GM18498 (cell line): Measurements from ENCODE around the gene CD2AP.
A peak's percentile ranks its signal among the peaks of the same experiment; 100 is the strongest.
"Not testable (repeated sequence)": the region's sequence is repeated elsewhere in the genome, so short reads cannot be mapped to it uniquely, and the experiment has no call there.

Experiments used
- ATAC-seq: cut with Tn5 transposase; IDR thresholded peaks from one replicate; pipeline ENCODE4 v1.9.1; 2021; ENCODE audit warnings: mild to moderate bottlenecking, moderate library complexity; ENCODE audit not compliant: unreplicated experiment

Gene CD2AP

DNA sequence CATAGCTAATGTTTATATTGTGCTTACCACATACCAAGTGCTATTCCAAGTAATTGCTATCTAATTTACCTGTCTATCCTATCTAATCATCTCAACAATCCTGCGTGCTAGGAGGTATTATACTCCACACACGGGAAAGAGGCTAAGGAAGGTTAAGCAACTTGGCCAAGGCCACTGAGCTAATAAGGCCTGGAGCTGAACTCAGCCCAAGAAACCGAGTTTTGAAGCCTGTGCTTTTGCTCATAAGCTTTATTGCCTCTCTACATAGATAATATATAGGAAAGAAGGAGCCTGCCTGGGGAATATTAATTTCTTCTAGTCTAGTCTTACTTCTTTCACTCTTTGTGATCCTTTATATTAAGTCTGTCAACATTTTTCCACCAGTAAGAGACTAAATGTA is 153.0 kb downstream of the CD2AP start:
- no peak for ATAC-seq

- peak; percentile 62 for ATAC-seq
Observed at GRCh38 chr6:47631269-47631772, 153.7 kb downstream of the CD2AP start.

- ATAC-seq = no peak
Observed at GRCh38 chr6:47631797-47632196, 154.2 kb downstream of the CD2AP start.

GRCh38 chr6:47633141-47633540 is 155.6 kb downstream of the CD2AP start:
- ATAC-seq = no peak

- ATAC-seq = no peak
Observed at GRCh38 chr6:47634210-47635047, 156.8 kb downstream of the CD2AP start.

DNA sequence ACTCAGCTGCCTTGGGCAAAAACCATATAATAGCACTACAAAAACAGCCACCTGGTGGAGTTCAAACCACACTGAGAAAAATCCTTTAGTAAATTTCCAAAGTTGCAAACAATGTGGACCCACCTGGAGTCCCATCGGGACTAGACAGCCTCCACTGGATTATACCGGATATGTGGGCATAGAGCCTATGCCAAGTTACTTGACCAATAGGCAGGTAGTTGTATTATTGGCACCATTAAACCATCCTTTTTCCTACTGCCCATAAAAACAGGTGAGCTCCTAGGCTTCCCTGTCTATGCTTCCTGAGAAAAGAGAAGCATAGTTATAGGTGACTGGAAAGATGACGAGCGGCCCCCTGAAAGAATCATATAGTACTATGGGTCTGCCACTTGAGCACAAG is 169.1 kb downstream of the CD2AP start:
- ATAC-seq = no peak

GRCh38 chr6:47647188-47647587 is 169.6 kb downstream of the CD2AP start:
- no peak for ATAC-seq

DNA sequence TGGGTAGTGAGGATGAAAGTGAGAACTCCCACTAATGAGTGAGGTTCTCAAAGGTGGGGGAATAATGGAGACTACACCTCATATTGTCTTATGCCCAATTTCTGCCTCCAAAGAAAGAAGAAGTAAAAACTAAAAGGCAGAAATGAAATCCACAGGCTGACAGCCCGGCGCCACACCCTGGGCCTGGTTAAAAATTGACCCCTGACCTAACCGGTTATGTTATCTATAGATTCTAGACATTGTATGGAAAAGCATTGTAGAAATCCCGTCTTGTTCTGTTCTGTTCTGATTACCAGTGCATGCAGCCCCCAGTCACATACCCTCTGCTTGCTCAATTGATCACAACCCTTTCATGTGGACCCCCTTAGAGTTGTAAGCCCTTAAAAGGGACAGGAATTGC is 170.0 kb downstream of the CD2AP start:
- not testable (repeated sequence) for ATAC-seq

DNA sequence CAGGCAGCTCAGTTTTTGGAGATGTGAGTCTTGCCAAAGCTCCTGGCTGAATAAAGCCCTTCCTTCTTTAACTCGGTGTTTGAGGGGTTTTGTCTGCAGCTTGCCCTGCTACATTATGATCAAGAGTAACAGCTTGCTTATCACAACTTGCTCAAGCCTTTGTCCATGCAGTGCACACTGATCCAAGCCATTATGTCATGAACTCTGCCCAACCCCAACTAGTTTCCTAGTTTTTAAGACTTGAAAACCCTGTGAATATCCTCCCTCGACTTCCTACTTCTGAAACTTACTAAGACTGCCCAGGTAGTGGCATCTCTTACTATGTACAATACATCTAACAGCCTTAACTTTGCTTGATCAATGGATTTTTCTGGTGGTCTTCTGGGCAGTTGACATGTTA is 170.4 kb downstream of the CD2AP start:
- ATAC-seq = no peak

GRCh38 chr6:47650553-47651432 is 173.2 kb downstream of the CD2AP start:
- peak; percentile 58 for ATAC-seq

DNA sequence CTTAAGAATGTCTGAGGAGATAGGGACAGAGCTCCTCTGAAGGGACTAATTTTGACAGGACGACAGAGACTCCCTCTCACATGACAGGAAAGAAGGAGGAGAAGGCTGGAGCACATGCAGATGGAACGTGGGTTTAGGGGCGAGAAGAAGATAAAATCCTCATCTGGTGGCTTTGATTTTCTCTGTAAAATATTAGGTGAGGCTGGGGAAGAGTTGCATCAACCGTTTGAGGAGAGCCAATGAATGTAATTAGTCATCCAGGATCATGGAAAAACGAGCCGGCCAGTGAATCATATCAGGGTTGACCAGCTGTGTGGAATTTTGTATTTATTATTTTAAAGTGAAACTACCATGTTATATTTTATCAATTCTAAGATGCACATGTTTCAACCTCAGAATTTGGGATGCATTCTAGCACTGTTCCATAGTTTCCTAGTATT is 173.9 kb downstream of the CD2AP start:
- no peak for ATAC-seq

DNA sequence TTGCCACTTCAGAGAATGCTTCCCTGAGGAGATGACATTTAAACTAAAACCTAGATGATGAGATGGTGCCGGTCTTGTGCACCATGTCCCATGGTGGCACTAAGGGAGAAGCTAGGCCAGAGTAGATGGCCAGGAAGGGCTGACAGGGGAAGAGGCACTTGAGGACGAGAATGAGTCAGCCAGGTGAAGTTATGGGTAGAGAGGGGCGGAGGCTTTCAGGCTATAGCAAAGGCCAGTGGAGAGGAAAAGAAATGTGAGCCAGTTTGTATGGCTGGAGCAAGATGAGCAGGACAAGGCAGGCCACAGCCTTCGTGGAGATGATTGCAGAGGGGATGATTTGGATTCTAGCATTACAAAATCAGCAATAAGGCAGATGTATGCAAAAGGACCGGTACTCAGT is 176.1 kb downstream of the CD2AP start:
- ATAC-seq = no peak

GRCh38 chr6:47654255-47654654 is 176.7 kb downstream of the CD2AP start:
- no peak for ATAC-seq

DNA sequence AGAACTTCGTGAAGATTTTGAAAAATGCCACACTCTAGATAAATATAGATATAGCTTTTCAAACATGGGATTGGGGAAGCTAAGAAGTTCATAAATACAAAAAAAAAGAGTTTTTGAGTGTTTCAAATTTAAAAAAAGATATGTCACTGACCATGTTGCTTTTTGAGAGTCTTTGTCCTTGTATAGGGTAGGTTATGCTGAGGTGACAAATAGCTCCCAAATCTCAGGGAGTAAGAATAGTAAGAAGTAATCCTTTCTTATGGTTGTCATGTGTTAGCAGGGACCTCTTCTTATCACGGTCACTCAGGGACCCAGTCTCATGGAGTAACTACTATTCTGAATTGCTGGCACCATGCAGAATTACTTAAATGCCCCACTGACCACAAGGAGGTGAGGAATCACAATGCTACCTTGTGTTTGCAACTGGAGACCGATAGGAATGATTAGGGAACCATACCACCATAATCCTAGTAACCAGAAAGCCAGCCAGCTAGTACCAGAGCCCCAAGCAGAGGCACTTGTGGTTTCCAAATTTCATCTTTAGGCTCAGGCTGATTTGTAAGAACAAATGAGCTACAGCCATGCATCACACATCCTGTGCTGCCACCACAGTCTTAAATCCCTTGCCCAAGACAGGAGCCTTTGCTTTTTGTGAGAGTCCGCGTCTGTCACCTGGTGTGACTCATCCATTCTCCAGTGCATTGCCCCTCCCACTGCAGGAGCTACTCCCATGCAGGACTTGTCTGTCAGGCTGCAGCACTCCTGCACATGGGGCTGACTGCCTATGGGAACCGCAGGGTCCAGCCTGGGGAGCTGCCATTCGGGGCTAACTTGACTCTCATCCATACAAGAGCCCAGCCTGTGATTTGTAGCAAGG is 178.4 kb downstream of the CD2AP start:
- no peak for ATAC-seq

DNA sequence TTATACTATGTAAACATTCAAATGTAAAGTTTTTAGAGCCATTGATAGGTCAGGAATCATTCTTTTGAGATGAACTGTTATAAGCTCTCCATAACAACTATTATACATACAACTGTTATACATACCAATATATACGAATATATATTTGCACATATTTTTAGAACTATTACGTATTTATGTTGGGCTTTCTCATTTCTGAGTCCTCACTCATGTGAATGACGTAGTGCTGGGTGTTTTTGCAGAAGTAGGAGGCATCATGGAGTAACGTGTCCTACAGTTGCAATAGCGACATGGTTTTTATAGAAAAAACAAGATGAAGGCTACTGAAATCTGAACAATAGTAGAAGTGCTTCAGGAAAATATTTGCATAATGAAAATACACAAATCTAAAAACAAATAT is 184.4 kb downstream of the CD2AP start:
- ATAC-seq = no peak

- ATAC-seq = no peak
Observed at GRCh38 chr6:47663462-47664216, 186.1 kb downstream of the CD2AP start.

DNA sequence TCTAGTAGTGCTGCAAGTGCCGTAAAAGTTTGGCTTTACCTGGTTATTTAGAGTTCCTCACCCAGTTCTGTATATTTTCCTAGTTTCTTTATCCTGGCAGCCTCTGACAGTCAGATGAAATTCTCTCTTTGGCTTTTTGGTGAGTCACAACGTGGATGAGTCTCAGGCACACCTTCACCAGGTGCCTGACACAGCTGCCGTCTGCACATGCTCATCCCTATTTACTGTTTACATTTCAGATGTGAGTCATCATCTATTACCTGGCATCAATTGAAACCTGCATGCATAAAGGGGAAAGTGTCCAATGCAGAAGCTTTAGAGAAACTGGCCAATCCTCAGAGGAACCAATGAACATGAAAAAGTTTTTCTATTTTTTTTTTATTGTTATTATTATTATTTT is 187.5 kb downstream of the CD2AP start:
- ATAC-seq = no peak

DNA sequence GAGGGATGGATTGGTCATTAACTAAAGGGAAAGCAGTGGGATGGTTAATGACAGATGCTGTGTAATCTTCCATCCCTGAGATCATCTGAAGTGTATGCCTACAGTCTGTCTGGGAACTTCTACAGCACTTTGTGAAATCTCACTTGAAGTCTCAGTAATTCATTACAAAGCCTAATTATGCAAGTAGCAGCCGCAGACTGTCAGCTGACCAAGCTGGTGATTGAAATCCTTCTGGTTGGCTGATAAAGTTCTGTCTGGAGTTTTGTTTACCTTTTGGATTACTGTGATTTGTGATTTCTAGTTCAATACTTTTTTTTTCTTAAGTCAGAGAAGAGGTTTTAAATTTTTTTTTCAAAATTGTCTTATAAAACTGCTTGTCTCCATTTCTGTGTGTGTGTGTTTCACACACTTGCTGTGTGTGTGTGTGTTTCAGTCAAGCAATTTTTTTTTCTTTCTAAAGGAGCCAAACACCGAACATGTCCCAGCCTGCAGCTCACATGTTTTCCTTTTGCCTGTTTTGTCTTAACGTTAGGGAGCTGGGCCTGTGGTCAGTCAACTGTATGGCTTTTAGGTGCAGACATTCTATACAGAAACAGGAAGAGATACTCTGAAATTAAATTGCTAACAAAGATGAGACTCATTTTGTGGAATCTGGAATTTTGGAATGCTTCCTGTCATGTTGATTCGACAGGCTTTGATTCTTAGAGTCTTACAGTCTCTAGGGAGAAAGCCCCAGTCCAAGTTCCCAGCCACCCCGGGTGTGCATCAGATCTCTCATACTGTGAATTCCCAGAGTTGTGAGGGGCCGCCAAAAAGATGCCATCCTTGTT is 192.3 kb downstream of the CD2AP start:
- ATAC-seq = no peak

GRCh38 chr6:47670851-47671250 is 193.3 kb downstream of the CD2AP start:
- no peak for ATAC-seq
